K562 (cell line): ENCODE measurements around the gene FRYL.

Experiments
- ARNT ChIP-seq, 2 experiments: fragments of 450-650 bp; IDR thresholded peaks; 2 replicates each; pipeline ENCODE4 v1.6.1; 2016; ENCODE audit warnings: mild to moderate bottlenecking in 1 of 2
- POLR2A ChIP-seq: fragments of 450-650 bp; conservative IDR thresholded peaks from 2 replicates; pipeline ENCODE4 v1.6.1; 2016
- POU5F1 ChIP-seq: fragments of 150-350 bp; IDR thresholded peaks from 2 replicates; pipeline ENCODE4 v1.6.1; 2014; ENCODE audit warnings: borderline replicate concordance, low read length, low read depth, mild to moderate bottlenecking; ENCODE audit not compliant: partially characterized antibody
- SNIP1 ChIP-seq: fragments of 450-650 bp; IDR thresholded peaks from 2 replicates; pipeline ENCODE4 v1.7.1; 2017; ENCODE audit warnings: low read depth, mild to moderate bottlenecking
- TBL1XR1 ChIP-seq, 2 experiments: IDR thresholded peaks; 2 replicates each; pipeline ENCODE4 v1.6.1; 2012; ENCODE audit warnings: improper control_type of control experiment in 2 of 2, low read length in 2 of 2, mild to moderate bottlenecking in 1 of 2
- TCF3 ChIP-seq: sonication (generic); formaldehyde crosslinking; IDR thresholded peaks from 2 replicates; pipeline ENCODE4 v1.4.0; 2020; ENCODE audit warnings: mild to moderate bottlenecking, missing genetic modification reagents
- THRB ChIP-seq: fragments of 450-650 bp; formaldehyde crosslinking; conservative IDR thresholded peaks from 2 replicates; pipeline ENCODE4 v1.4.0; 2022; ENCODE audit warnings: mild to moderate bottlenecking, missing genetic modification characterization
- TF ChIP-seq, protein P1 (sequence below): fragments of 450-650 bp; formaldehyde crosslinking; IDR thresholded peaks from 2 replicates; pipeline ENCODE4 v1.4.0; 2022; ENCODE audit warnings: missing genetic modification characterization
- TF ChIP-seq, protein P2 (sequence below): fragments of 250-450 bp; sonication (Bioruptor Pico); IDR thresholded peaks from 2 replicates; pipeline ENCODE4 v1.5.0; 2021
- TF ChIP-seq, protein P3 (sequence below), 3 experiments: IDR thresholded peaks in 2 of 3; conservative IDR thresholded peaks in 1 of 3; 2 replicates each; pipeline ENCODE4 v1.5.1; 2011 to 2012; ENCODE audit warnings: low read length in 3 of 3, mild to moderate bottlenecking in 3 of 3, control low read depth in 2 of 3, improper control_type of control experiment in 1 of 3, inconsistent platforms in 1 of 3, low read depth in 1 of 3, mixed read lengths in 1 of 3, moderate library complexity in 1 of 3; ENCODE audit not compliant: insufficient read depth in 2 of 3

GRCh38 chr4:48634688-48635308 is 145.3 kb downstream of the FRYL start:
- TF ChIP-seq, protein P1, sequence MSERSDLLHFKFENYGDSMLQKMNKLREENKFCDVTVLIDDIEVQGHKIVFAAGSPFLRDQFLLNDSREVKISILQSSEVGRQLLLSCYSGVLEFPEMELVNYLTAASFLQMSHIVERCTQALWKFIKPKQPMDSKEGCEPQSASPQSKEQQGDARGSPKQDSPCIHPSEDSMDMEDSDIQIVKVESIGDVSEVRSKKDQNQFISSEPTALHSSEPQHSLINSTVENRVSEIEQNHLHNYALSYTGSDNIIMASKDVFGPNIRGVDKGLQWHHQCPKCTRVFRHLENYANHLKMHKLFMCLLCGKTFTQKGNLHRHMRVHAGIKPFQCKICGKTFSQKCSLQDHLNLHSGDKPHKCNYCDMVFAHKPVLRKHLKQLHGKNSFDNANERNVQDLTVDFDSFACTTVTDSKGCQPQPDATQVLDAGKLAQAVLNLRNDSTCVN (CRISPR knock-in tag): no peak
- no peak for TF ChIP-seq THRB
- TF ChIP-seq, protein P2, sequence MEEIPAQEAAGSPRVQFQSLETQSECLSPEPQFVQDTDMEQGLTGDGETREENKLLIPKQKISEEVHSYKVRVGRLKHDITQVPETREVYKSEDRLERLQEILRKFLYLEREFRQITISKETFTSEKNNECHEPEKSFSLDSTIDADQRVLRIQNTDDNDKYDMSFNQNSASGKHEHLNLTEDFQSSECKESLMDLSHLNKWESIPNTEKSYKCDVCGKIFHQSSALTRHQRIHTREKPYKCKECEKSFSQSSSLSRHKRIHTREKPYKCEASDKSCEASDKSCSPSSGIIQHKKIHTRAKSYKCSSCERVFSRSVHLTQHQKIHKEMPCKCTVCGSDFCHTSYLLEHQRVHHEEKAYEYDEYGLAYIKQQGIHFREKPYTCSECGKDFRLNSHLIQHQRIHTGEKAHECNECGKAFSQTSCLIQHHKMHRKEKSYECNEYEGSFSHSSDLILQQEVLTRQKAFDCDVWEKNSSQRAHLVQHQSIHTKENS: no peak
- no peak for TF ChIP-seq TBL1XR1 (IDR thresholded peaks at IDR 0.05; ENCODE audit: low read length in 2 of 2)
- no peak for TF ChIP-seq SNIP1
- TF ChIP-seq, protein P3, sequence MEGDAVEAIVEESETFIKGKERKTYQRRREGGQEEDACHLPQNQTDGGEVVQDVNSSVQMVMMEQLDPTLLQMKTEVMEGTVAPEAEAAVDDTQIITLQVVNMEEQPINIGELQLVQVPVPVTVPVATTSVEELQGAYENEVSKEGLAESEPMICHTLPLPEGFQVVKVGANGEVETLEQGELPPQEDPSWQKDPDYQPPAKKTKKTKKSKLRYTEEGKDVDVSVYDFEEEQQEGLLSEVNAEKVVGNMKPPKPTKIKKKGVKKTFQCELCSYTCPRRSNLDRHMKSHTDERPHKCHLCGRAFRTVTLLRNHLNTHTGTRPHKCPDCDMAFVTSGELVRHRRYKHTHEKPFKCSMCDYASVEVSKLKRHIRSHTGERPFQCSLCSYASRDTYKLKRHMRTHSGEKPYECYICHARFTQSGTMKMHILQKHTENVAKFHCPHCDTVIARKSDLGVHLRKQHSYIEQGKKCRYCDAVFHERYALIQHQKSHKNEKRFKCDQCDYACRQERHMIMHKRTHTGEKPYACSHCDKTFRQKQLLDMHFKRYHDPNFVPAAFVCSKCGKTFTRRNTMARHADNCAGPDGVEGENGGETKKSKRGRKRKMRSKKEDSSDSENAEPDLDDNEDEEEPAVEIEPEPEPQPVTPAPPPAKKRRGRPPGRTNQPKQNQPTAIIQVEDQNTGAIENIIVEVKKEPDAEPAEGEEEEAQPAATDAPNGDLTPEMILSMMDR (IDR thresholded peaks at IDR 0.05 in 2 of 3, conservative IDR thresholded peaks at IDR 0.05 in 1 of 3; ENCODE audit: insufficient read depth in 2 of 3, low read depth in 1 of 3, low read length in 3 of 3): no peak
- no peak for TF ChIP-seq ARNT (IDR thresholded peaks at IDR 0.05)
- TF ChIP-seq POU5F1: no peak
- TF ChIP-seq POLR2A: no peak
- no peak for TF ChIP-seq TCF3
